Measurements from ENCODE around the gene HYOU1. TPM values are rescaled to one million over a fixed set of nuclear protein-coding genes. Genes with fewer than 3 reads are reported as not detected.

The HYOU1 gene
- total and polyA plus RNA-seq, 2 of the 8 experiments (the other 6 are each of a cell fraction or from before 2014, with no cell fraction given) = 239 to 295 TPM

GRCh38 chr11:119049081-119049480 is 7.9 kb downstream of the HYOU1 start:
- no peak overlapping the region for H2BK12ac ChIP-seq (ENCODE audit: low read depth, low read length)
- FAIRE-seq = no peak
- H3K27me3 ChIP-seq (replicated peaks in 1 of 4; ENCODE audit: control insufficient read depth in 3 of 4, extremely low read depth in 1 of 4, insufficient read depth in 3 of 4, low read length in 3 of 4) = no peaks in the 10 kb centered on the region
- ChIA-PET CTCF (ENCODE audit: partially characterized antibody) (interaction anchor here (0.6 to 1.4 kb wide), 2 partner anchors 24 to 37 kb away, joined by 3 read pairs; no protein-coding TSS in a partner anchor), POLR2A (ENCODE audit: partially characterized antibody) (interaction anchor here (1.2 to 2.2 kb wide), 3 partner anchors 20 to 52 kb away, joined by 4 to 10 read pairs (median 4); partner anchors contain the start of genes RPS25 and TRAPPC4)
- H3K27ac ChIP-seq (ENCODE audit: low read depth, low read length) = no peak overlapping the region
- no peak overlapping the region for H4K91ac ChIP-seq (replicated peaks; ENCODE audit: insufficient read length, low read length)
- no peak overlapping the region for H2BK15ac ChIP-seq (ENCODE audit: low read length)
- no peak overlapping the region for H2BK120ac ChIP-seq (replicated peaks; ENCODE audit: low read depth, low read length)
- no peak overlapping the region for H3K18ac ChIP-seq (ENCODE audit: extremely low read depth, low read length)
- H3K9ac ChIP-seq (replicated peaks in 1 of 4; ENCODE audit: extremely low read depth in 1 of 4, low read depth in 3 of 4, low read length in 3 of 4) = no peak overlapping the region
- no peak overlapping the region for H2AK5ac ChIP-seq (ENCODE audit: low read depth, low read length)
- WGBS, 2 experiments (ENCODE audit: extremely low coverage in 1 of 2, insufficient coverage in 1 of 2, insufficient read length in 1 of 2, insufficient replicate concordance in 2 of 2, low coverage in 1 of 2, low lambda C conversion rate in 2 of 2, missing lambda C conversion rate in 1 of 2) = 95% methylated on average over 7 of the region's 7 CpGs; no CpG with 5 or more reads in 1 of the 2 experiments
- no peaks in the 10 kb centered on the region; the same call in 1 of the 2 replicates for H3K23me2 ChIP-seq (ENCODE audit: low read depth, low read length)
- no peaks in the 10 kb centered on the region for H3K9me3 ChIP-seq (ENCODE audit: insufficient read depth in 2 of 2, low read depth in 1 of 2, low read length in 1 of 2)
- H3K79me1 ChIP-seq (ENCODE audit: low read depth, low read length) = 0 out of 2 replicates have a peak, but pooled peaks cover 5% of the 10 kb centered on the region
- no peak overlapping the region for H3K4ac ChIP-seq (replicated peaks; ENCODE audit: insufficient read length, low read depth, low read length)
- no peak overlapping the region for H3K4me2 ChIP-seq (ENCODE audit: insufficient read depth in 1 of 2, low read depth in 2 of 2, low read length in 2 of 2)
- H3K79me2 ChIP-seq (ENCODE audit: control insufficient read depth in 1 of 2, insufficient read depth in 2 of 2, low read length in 2 of 2) = no peaks in the 10 kb centered on the region
- peaks cover 57 to 85% (median 80%) of the 10 kb centered on the region in 4 experiments for H3K36me3 ChIP-seq (ENCODE audit: control insufficient read depth in 2 of 4, insufficient read depth in 4 of 4, low read length in 3 of 4)
- no peak overlapping the region for H4K8ac ChIP-seq (ENCODE audit: extremely low read depth, insufficient read depth, low read length)
- no peak overlapping the region for H4K5ac ChIP-seq (ENCODE audit: insufficient read length, low read depth, low read length)
- peaks cover 3 to 29% of the 10 kb centered on the region in 2 experiments for H4K20me1 ChIP-seq (replicated peaks in 1 of 2; ENCODE audit: control insufficient read depth in 1 of 2, insufficient read depth in 2 of 2, low read length in 2 of 2)
- no peak overlapping the region for H3K14ac ChIP-seq (ENCODE audit: insufficient read length)
- H3K4me3 ChIP-seq (ENCODE audit: extremely low read depth in 1 of 4, insufficient read depth in 2 of 4, low read depth in 3 of 4, low read length in 4 of 4) = no peak overlapping the region
- peaks cover 0 to 3% (median 0%) of the 10 kb centered on the region in 4 experiments; a peak in 1 of 7 replicates for H3K4me1 ChIP-seq (replicated peaks in 1 of 4; ENCODE audit: control insufficient read depth in 3 of 4, insufficient read depth in 4 of 4, low read length in 3 of 4)
- no peak overlapping the region for H3K56ac ChIP-seq (replicated peaks; ENCODE audit: insufficient read length, low read depth, low read length)
- H3K23ac ChIP-seq (ENCODE audit: insufficient read length) = no peak overlapping the region
- no peak overlapping the region for H2AFZ ChIP-seq (ENCODE audit: low read length)
- DNase-seq (ENCODE audit: low read depth in 1 of 2, low spot score in 2 of 2) = no peak
- H2BK20ac ChIP-seq (ENCODE audit: low read length) = no peak overlapping the region
- H2BK5ac ChIP-seq (ENCODE audit: low read depth, low read length) = no peak overlapping the region
- TF ChIP-seq CBX8 (IDR thresholded peaks at IDR 0.05; ENCODE audit: borderline replicate concordance, low read depth, low read length) (no peak), CHD2 (IDR thresholded peaks at IDR 0.05; ENCODE audit: low read length) (no peak), SIRT6 (IDR thresholded peaks at IDR 0.05; ENCODE audit: low read length) (no peak), BACH1 (IDR thresholded peaks at IDR 0.05; ENCODE audit: low read length) (no peak), CEBPB (IDR thresholded peaks at IDR 0.05; ENCODE audit: low read depth, low read length) (no peak), SIN3A (conservative IDR thresholded peaks at IDR 0.05 in 1 of 2, IDR thresholded peaks at IDR 0.05 in 1 of 2; ENCODE audit: low read depth in 1 of 2, low read length in 2 of 2) (no peak), CHD1 (IDR thresholded peaks at IDR 0.05; ENCODE audit: low read depth, low read length) (no peak), CTCF (IDR thresholded peaks at IDR 0.05; ENCODE audit: control extremely low read depth in 1 of 3, insufficient read depth in 1 of 3, low read depth in 1 of 3, low read length in 3 of 3) (no peak), ASH2L (IDR thresholded peaks at IDR 0.05; ENCODE audit: low read length) (no peak), TAF1 (IDR thresholded peaks at IDR 0.05; ENCODE audit: low read depth, low read length) (no peak), NANOG (IDR thresholded peaks at IDR 0.05; ENCODE audit: insufficient read depth, low read depth, low read length, poor library complexity, severe bottlenecking) (no peak), SP1 (IDR thresholded peaks at IDR 0.05; ENCODE audit: low read depth, low read length) (no peak), TBP (IDR thresholded peaks at IDR 0.05; ENCODE audit: low read depth, low read length) (no peak)

All from H1 (cell line).